ENCODE results near the gene NUSAP1.
"Not testable (repeated sequence)": the region's sequence is repeated elsewhere in the genome, so short reads cannot be mapped to it uniquely, and the experiment has no call there.

NUSAP1 gene

DNA sequence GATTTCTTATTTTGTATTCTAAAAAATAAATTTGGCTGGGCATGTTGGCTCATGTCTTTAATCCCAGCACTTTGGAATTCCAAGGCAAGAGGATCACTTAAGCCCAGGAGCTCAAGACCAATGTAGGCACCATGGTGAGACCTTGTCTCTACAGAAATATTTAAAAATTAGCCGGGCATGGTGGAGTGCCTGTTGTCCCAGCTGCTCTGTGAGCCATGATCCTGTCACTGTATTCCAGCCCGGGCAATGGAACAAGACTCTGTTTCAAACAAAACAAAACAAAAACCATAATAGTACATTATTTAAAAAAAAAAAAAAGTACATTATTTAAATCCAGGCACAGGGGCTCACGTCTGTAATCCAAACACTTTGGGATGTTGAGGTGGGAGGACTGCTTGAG is 78.8 kb downstream of the NUSAP1 start:
- DNase-seq: no peak
- H3K4me1 Mint-ChIP-seq: peaks cover 9 to 13% of the 10 kb centered on the region in 2 donors

GRCh38 chr15:41416128-41416741 is 83.6 kb downstream of the NUSAP1 start:
- peaks cover 7 to 13% of the 10 kb centered on the region in 2 donors for H3K36me3 Mint-ChIP-seq
- DNase-seq (no peak), ATAC-seq (replicated peaks) (peak; percentile 1 to 12)
- H3K27me3 Mint-ChIP-seq: no peaks in the 10 kb centered on the region
- peak overlapping the region; percentile 97 to 98 for H3K4me3 Mint-ChIP-seq
- H3K27ac Mint-ChIP-seq: peak overlapping the region; percentile 97
- H3K9me3 Mint-ChIP-seq: no peaks in the 10 kb centered on the region
- peaks cover 25 to 44% of the 10 kb centered on the region in 2 donors for H3K4me1 Mint-ChIP-seq

More for the DNA sequence above, 78.8 kb downstream of the NUSAP1 start:
- Mint-ChIP-seq H3K9me3 (no peaks in the 10 kb centered on the region), H3K36me3 (peaks cover 7% of the 10 kb centered on the region in 2 donors), H3K4me3 (no peak overlapping the region), H3K27ac (no peak overlapping the region), H3K27me3 (no peaks in the 10 kb centered on the region)
- ATAC-seq (replicated peaks): no peak

DNA sequence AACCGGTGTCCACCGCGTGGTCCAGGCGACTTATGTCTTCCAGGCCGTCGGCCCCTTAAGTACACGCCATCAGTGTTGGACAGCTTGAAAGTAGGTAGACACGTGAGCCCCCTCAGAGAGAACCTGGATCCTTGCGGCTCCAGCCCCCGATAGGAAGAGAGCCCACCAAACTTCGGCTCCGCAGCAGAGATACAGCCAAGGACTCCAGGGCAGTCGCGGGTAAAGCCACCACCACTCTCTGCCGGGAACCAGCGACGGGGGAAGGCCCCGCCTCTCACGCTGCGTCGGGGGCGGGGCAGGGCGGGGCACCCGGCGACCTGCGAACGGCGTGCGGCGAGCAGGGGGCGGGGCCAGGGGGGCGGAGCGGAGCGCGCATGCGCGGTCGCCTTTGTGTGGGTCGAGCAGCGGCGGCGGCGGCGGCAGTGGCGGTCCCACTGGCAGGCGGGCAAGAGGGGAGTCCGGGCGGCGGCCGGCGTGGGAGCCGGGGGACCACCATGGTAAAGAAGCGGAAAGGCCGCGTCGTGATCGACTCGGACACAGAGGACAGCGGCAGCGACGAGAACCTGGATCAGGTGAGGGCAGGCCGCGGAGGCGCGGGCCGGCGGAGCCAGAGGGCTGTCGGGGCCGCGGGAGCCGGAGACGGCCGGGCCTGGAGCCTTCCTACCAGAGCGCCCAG is 84.2 kb downstream of the NUSAP1 start, which contains the start of gene RTF1:
Gene RTF1 (plus strand): TSS at position 354 of the 676 bp plus-strand sequence. CDS start 21 bp downstream, at position 375.
- Mint-ChIP-seq H3K27me3 (no peaks in the 10 kb centered on the region), H3K9me3 (no peaks in the 10 kb centered on the region), H3K4me1 (peaks cover 25 to 44% of the 10 kb centered on the region in 2 donors), H3K27ac (peak within 1 kb of the TSS; percentile 97), H3K4me3 (peak within 1 kb of the TSS; percentile 97 to 98), H3K36me3 (peaks cover 8 to 13% of the 10 kb centered on the region in 2 donors)
- ATAC-seq (replicated peaks) (peak; percentile 91 to 95), DNase-seq (peak; percentile 94)

DNA sequence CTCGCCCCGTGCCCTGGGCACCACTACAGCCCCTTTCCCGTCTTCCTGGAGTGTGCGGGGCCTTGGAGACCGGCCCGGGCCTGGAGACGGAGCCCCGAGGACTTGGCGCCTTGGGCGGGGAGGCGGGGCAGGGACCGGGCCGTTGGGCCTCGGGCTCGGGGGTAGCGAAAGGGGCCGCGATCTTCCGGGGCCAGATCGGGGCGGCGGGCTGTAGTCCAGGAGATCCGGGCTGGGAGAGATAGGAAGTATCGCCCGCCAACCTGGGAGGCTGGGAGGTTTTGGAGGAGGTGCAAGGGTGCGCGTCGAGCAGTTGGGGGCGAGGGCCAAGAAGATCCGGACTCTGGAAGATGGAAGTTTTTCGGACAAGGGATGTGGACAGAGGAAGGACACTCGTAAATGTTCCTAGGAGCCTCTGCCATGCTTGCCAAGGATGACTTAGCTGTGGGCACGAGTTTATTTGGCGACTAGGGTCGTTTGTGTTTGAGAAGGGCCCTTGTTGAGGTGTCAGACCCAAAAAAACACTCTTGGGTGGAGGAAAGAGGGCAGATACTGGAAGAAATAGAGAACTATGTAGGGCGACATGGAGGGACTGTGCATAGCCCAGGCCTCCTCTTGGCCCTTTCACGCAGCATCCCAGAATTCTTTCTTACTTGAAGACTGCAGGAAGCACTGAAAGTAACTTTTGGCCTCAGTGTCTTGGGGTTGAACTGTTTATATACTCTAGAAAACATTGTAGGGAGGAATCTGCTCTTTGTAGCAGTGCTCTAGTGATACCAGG is 84.9 kb downstream of the NUSAP1 start:
- peaks cover 8 to 13% of the 10 kb centered on the region in 2 donors for H3K36me3 Mint-ChIP-seq
- peaks cover 25 to 44% of the 10 kb centered on the region in 2 donors for H3K4me1 Mint-ChIP-seq
- H3K9me3 Mint-ChIP-seq: no peaks in the 10 kb centered on the region

GRCh38 chr15:41423979-41424659 is 91.4 kb downstream of the NUSAP1 start:
- peak overlapping the region; percentile 15 for H3K27ac Mint-ChIP-seq
- peaks cover 3 to 6% of the 10 kb centered on the region in 2 donors for H3K36me3 Mint-ChIP-seq
- peaks cover 16 to 28% of the 10 kb centered on the region in 2 donors for H3K4me1 Mint-ChIP-seq
- H3K4me3 Mint-ChIP-seq: peak overlapping the region; percentile 26 to 38
- DNase-seq: no peak
- peak; percentile 91 to 97 for ATAC-seq (replicated peaks)
- H3K9me3 Mint-ChIP-seq: no peaks in the 10 kb centered on the region
- no peaks in the 10 kb centered on the region for H3K27me3 Mint-ChIP-seq

More for the DNA sequence above, 84.9 kb downstream of the NUSAP1 start:
- Mint-ChIP-seq H3K4me3 (peak overlapping the region; percentile 97 to 98), H3K27me3 (no peaks in the 10 kb centered on the region), H3K27ac (peak overlapping the region; percentile 97)
- DNase-seq (no peak), ATAC-seq (replicated peaks) (peak; percentile 50 to 54)

DNA sequence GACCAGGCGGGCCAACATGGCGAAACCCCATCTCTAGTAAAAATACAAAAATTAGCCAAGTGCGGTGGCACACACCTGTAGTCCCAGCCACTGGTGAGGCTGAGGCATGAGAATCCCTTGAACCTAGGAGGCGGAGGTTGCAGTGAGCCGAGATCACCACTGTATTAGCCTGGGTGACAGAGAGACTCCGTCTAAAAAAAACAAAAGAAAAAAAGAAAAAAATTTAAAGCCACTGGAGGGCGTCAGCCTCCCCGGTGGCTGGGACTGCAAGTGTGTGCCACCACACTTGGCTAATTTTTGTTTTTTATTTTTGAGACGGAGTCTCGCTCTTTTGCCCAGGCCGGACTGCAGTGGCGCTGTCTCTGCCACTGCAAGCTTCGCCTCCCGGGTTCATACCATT is 92.1 kb downstream of the NUSAP1 start:
- H3K27ac Mint-ChIP-seq: peak overlapping the region; percentile 15
- H3K4me3 Mint-ChIP-seq: no peak overlapping the region
- peak in 1 of 2 donors; percentile 31 for ATAC-seq (replicated peaks)

DNA sequence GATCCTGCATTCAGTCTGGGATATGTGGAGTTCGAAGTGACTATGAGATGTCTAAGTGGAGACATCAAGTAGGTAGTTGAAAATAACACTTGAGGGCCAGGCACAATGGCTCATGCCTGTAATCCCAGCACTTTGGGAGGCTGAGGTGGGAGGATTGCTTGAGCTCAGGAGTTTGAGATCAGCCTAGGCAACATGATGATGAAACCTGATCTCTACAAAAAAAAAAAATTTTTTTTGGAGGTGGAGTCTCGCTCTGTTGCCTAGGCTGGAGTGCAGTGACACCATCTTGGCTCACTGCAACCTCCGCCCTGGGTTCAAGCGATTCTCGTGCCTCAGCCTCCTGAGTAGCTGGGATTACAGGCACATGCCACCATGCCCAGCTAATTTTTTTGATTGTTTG is 93.2 kb downstream of the NUSAP1 start:
- H3K36me3 Mint-ChIP-seq; H3K27ac Mint-ChIP-seq; H3K9me3 Mint-ChIP-seq; ATAC-seq (replicated peaks); H3K4me3 Mint-ChIP-seq; DNase-seq; H3K27me3 Mint-ChIP-seq: not testable (repeated sequence)
- peaks cover 19 to 26% of the 10 kb centered on the region in 2 donors for H3K4me1 Mint-ChIP-seq

More for the DNA sequence above, 92.1 kb downstream of the NUSAP1 start:
- Mint-ChIP-seq H3K9me3 (no peaks in the 10 kb centered on the region), H3K27me3 (no peaks in the 10 kb centered on the region), H3K4me1 (peaks cover 22 to 34% of the 10 kb centered on the region in 2 donors), H3K36me3 (peaks cover 6 to 9% of the 10 kb centered on the region in 2 donors)
- no peak for DNase-seq

DNA sequence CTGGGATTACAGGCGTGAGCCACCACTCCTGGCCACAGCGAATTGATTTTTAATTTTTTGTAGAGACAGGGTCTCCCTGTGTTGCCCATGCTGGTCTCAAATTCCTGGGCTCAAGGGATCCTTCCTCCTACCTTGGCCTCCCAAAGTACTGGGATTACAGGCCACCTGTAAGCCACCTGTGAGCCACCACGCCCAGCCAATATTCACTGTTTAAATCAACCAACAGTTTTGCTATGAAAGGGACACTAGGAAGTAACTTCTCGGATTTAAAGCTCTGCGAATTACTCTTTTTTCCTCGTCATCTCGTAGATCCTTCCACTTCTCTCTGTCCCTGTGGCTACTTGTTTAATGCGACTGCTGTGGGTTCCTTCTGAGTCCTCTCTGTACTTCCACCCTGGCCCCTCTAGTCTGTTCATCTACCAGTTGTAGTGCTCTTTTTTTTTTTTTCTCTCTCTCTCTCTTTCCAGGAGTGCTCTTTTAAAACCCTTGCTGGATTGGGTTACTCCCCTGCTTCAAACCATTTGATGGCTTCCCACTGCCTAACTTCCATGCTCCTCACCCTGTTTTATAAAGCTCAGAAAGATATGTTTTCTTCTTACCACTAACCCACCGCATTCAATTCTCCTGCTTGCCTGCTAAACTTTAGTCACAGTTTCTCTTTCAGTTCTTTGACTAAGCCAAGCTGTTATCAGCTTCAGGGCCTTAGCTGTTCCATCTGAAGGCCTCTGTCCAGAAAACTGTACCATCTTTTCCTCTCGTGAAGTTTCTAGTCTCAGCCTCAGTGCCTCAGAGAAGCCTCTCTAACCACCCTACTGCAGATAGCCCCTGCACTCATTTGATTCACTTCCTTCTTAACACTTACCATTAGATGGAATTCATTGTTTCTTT is 96.6 kb downstream of the NUSAP1 start:
- ATAC-seq (replicated peaks): peak; percentile 42 to 80
- peaks cover 15 to 20% of the 10 kb centered on the region in 2 donors for H3K4me1 Mint-ChIP-seq
- no peaks in the 10 kb centered on the region for H3K27me3 Mint-ChIP-seq
- H3K27ac Mint-ChIP-seq: peak overlapping the region; percentile 68
- H3K4me3 Mint-ChIP-seq: peak overlapping the region; percentile 4 to 22
- peaks cover 4 to 8% of the 10 kb centered on the region in 2 donors for H3K36me3 Mint-ChIP-seq
- no peaks in the 10 kb centered on the region for H3K9me3 Mint-ChIP-seq
- no peak for DNase-seq

Data from stimulated activated naive B cell treated with anti-CD40 and anti-IgM and Interleukin-4, amounts not matched to agents 10 μg/mL and 1 μg/mL and 100 μg/mL, for 72 hours (primary cell).